Dermis blood vessel endothelial cell (primary cell): ENCODE results near the gene ITPR2. TPM values are rescaled to one million over a fixed set of nuclear protein-coding genes. Genes with fewer than 3 reads are reported as not detected.
A peak's percentile ranks its signal among the peaks of the same experiment; 100 is the strongest.

ENCODE experiments used
- DNase-seq: peaks from one replicate; pipeline ENCODE4 v3.0.0; 2010
- total RNA-seq: library from RNA; depleted of rRNA; stranded (reverse); fragments of >200 nt; gene quantifications from 2 replicates; pipeline ENCODE4 v1.2.3, GENCODE V29; 2014

The ITPR2 gene
- total RNA-seq, 1 donor from 2014 or later: 43.2 TPM

DNA sequence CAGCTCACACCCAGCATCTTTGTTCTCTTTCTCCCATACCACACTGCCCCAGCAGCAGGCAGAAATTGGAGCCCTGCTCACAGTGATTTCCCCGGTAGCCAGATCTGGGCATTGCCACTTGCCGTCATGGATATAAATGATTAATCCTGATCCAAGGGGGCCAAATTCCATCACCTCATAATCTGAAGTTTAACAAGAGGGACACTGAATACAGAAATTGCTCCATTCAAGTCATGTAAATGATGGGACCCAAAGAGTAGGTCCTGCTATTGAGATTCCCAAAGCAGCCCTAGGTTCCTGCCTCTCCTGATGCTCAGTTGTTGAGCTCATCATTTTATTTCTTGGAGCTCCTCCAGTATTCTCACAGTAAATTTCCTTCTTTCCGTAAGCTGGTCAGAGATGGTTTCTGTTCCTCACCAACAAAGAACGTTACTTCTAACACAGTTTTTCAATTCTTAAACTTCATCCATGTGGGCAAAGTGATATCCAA, 11.7 kb downstream of the ITPR2 start:
- DNase-seq: peak; percentile 55

DNA sequence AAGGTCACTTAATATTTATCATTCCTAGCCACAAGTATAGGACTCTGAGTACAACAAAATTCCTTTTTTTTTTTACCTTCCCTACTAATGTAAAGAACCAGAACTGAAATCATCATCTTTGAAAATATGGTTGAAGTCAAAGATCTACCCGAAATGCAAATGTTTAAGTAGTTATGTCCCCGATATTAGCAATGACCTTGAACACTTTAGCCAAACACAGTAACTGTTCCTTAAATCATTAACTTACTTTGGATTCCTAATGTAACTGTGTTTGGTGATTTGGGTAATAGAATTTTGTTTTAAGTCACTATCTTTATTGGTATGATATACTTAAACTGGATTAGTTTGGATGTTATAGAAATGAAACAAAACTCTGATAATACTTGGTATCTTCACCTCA, 14.4 kb downstream of the ITPR2 start:
- no peak for DNase-seq

DNA sequence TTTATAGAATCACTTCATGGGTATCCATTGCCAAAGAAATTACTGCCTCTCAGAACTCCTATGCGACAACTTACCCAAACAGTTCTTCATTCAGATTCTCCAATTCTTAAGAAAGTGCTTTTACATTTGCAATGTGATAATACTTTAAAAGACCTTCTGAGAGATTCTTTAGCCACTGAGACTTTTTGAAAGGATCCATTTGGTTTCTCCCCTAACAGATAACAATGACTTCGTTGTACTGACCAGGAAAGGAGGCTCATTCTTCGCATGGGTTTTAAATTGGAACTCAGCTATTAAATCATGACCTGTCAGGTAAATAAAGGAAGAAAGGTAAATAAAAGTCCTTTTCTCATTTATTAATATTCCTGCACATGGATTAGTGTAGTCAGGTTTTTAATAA, 14.8 kb downstream of the ITPR2 start:
- DNase-seq: no peak

DNA sequence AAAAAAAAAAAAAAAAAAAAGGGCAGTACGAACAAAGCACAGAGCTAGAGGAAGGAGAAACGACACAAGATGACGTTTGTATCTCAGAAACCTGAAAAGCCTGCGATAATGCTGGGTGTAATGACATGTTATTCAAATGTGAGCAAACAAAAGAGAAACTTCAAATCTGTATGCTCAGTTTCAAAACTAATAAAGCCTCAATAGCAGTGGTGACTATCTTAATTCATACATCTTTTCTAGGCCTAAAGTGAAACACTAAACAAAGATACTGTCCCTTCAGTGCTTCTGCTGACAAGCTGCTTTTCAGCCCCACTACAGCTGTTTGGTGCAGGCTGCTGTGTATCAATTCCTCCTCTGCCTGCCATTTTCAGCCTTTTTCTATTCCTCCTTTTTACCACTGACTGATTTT, 15.8 kb downstream of the ITPR2 start:
- no peak for DNase-seq

DNA sequence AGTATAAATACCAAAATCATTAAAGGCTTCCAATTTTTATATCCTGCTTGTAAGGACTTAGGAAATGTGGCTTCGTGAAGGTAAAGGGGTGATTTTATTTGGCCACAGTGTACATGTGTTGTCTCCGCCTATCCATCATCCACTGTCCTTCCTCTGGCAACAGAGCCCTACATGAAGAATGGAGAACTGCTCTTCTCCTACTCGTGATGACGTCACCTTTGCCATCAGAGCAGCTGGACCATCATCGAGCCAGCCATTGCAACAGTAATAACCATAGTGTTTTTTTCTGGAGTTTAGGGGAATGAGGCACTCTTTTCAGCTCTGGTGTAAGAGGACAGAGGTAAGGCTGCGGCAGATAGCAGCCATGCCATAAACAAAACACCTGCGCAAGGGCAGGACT, 19.2 kb downstream of the ITPR2 start:
- DNase-seq: no peak

DNA sequence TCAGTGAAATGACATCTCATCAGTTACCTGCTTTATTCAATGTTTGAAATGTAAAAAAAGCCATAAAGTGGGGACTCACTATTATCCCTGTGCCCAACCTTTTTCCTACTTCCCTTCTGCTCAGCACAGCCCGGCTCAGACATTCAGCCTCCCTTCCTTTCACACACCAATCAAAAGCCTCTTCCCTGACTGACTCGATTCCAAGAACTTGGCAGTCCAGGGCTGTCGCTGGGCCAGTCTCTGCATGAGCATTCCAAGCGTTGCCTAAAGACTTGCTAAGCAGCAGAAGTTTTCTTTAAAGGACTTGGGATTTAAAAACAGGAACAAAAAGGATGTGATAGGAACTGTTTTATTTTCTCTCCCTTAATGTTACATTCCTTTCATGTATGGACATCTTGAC, 22.7 kb downstream of the ITPR2 start:
- peak; percentile 60 for DNase-seq

DNA sequence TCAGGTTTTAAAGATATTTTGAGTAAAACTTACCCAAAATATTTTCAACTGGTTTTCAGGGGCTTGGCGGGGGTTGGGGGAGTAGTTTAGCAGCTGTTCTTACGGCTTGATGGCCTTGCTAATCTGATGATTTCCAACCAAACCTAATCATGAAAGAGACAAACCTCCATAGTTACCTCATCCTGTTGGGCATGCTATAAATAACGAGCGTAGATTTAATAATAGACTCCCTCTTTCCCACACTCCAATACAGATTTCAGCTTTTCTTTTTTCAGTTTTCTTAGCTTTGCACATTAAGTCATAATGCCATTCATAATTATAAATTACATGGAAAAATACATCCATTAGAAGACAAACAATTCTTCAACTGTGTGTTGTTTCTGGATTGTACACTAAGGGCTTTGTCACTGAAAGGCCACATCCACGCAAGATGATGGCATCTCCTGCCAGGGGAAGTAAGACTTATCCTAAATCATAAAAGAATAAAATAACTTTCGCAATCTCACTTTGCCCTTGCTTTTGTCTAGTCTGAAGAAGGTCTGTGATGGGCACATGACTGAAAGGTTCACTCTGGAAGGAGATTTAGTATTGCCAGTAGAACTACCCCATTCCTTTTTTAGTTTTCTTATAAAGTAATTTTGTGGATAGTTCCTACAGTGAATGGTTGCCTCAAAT, 23.2 kb downstream of the ITPR2 start:
- no peak for DNase-seq

DNA sequence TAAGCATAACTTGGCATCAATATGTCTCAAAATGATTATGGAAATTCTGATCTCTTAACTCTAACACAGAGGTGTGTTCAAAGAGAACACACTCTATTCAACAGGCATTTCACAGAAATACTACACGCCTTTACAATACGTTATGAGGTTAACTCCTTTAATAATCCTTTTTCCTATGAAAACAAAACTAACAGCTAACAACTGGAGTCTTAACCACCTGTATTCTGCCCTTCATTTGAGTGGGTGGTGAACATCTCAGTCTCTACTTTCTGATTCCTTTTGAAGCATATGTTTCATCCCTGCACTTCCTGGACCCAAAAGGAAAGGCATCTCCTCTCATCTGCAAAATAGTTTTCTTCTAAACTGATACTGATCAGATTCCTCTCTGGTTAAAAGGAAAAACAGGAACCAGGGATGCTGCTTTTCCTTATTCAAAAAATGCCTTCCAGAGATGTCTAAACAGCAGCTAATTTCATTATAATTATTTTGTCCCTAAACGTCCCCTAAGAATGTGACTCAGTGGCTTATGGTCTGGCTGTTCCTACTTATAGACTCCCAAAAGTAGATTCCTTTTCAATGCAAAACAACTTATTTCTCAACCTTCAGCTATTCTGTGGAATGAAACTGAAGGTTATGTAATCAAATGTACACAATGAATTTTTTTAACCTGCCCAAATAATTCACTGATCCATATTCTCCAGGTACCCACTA, 24.1 kb downstream of the ITPR2 start:
- no peak for DNase-seq

DNA sequence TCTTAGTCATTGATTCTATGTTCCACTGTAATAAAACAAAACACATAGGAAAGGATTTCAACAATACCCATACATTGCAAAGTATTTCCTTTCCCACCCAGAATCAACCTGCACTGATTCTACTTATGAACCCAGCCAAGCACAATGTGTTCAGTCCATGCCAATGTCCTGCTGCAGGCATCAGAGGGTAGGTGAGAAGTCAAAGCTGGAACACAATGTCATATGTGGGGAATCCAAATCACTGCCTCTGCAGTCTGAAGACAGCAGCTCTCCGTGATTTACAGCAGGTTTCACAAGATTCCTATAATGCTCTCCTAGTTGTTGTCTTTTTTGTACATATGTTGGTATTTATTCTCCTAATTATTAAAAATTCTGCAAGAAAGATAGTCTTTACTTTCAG, 25.7 kb downstream of the ITPR2 start:
- no peak for DNase-seq

DNA sequence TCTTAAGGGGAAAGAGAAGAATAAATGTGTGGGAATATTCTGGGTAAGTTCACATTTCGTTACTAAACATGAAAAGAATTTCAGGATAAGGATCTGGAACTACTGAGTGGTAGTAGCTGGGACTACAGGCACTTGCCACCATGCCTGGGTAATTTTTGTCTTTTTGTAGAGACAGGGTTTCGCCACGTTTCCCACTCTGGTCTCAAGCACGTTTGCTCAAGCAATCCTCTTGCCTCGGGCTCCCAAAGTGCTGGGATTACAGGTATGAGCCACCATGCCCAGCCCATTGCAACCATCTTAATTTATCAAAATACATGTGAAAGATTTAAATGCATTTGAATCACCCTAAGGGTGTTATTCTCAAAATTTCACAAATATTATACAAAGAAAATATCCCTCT, 26.4 kb downstream of the ITPR2 start:
- no peak for DNase-seq

DNA sequence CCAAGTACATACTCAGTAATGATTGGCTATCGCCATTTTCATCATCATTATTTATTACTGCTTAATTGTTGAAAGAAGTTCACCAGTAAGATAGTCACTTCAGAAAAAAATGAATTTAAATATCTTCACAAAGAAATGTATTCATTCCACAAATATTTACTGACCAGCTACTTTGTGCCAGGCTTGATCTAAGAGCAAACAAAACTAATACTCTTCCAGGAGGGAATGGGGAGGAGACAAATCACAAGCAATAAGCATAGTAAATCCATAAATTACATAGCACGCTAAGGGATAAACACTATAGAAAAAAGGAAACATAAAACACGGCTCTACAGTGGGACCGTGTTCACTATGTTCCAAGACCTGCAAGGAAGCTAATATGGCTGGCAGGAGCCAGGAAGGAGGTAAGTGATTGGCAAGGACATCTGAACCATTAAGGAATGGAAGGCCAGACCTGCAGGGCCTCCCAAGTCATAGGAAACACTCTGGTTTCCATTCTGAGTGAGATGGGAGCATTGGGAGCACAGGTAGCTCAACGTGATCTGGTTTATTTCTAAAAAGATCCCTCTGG, 27.5 kb downstream of the ITPR2 start:
- no peak for DNase-seq

DNA sequence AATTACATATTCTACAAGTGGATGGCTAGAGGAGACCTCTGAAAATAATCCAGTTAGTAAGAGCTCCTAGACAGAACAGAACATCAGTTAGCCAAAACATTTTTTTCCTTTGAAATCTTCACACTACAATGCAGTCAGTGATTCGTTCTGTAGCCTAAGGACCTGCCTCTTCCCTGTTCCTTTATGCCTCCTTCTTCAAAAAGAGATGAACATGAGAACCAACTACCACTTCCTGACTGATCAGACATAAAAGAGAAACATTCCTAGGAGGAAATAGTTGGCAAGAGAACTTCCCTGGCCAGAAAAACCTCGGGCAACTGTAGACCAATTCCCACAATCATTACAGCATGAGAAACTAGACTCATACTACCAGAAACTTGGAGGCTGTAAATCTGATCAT, 29.4 kb downstream of the ITPR2 start:
- no peak for DNase-seq

DNA sequence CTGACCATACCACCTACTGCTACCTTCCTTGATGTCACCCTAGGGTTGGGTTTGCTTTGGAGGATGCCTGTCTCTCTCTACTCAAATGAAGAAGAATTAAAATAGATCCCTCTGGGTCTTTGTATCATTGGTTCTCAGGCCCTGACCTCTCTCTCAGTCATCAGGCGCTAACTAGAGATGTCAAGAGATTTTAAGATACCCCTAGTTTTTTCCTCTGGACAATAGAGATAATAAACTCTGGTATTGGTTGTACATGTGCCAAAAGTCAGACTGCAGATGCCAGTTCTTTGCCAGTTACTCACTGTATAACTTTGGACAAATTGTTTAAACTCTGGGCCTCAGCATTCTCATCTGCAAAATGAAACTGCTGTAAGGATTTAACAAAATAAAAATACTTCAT, 31.5 kb downstream of the ITPR2 start:
- DNase-seq: no peak

DNA sequence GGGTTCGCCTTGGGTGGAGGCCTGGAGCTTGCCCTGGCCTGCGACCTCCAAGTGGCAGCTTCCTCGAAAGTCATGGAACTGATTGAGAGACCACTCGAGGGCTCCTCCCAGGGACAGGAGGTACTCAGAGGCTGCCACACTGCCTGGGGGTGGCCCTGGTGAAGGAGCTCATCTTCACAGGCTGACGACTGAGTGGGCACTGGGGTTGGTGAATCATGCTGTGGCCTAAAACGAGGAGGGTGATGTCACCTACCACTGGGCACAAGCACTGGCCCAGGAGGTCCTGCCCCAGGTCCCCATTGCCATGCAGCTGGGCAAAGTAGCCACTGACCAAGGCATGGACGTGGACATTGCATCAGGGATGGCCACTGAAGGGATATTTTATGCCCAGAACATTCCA, 32.1 kb downstream of the ITPR2 start:
- DNase-seq: no peak

DNA sequence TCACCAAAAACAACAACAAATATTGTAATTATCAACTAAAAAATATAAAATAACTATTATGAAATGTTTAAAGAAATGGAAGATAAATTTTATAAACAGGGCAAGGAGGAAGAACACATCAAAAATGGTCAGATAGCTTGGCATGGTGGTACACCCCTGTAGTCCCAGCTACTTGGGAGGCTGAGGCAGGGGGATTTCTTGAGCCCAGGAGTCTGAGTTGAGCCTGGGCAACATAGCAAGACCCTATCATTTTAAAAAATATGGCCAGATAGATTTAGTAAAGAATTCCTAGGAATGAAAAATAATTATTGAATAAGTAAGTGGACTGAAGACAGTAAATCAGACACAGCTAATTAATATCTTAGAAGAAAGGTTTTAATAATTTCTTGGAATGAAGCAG, 32.6 kb downstream of the ITPR2 start:
- no peak for DNase-seq

DNA sequence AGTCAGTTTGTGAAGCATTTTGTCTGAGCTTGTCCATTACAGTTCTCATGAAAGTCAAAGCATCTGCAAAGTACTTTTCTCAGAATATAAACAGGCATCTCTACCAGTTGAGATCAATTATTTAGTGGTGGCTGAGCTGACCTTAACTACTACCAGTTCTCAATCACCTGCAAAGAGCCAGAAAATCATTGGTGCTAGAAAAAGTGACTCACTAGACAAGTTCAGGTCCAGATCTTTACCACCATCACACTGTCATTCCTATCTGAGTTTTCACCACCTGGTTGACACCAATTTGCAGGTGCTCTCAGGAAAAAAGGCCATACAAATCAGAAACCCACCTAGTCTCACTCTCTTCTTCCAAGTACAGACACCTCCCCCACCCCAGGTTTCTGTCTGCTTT, 33.3 kb downstream of the ITPR2 start:
- no peak for DNase-seq

DNA sequence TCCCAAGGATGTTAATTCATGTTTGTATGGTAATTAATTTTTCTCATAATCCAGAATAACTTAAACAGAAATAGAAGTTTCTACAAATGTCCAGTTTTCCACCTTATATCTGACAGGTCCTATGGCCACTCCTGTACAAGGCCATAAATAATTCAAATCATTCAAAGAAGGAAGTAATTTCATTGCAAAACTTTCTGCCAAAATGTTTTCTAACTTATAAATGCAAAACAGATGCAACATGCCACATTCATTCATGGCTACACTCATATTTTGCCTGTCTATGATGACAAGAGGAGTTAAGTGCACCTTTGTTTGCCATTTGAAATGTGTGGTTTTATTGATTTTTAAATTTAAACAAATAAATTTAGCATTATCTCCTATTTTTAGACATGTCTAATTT, 34.4 kb downstream of the ITPR2 start:
- no peak for DNase-seq

DNA sequence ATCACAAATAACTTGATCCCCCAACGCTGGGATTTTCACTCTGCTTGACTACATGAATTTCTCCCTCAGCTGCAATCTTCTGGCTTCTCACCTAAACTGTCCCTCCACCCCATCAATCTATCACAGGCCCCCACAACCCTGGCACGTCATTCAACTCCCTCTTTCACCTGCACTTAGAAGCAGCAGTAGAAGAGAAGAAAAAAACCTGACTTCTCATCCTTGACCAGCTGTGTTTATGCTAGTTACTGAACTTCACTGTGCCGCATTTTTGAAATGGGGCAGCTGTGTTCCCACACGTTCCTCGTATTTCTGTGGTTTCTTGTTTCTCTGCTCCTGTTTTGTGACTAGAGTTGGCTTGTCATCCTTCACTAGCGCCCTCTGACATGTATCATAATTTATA, 35.0 kb downstream of the ITPR2 start:
- DNase-seq: no peak

DNA sequence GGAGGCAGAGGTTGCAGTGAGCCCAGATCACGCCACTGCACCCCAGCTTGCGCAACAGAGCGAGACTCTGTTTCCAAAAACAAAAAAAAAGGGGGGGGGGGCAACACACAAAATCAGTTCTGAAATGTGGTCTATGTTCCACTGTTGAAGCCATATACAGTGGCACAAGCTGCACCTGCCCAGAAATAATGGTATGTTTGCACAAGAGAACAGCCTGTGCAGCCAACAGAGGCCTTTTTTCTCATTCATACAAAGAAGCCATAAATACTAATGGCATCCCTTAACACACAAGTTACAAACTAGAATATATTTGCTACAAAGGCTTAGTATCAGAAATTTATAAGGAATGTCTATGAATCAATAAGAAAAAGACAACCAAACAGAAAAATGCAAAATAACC, 37.1 kb downstream of the ITPR2 start:
- no peak for DNase-seq

DNA sequence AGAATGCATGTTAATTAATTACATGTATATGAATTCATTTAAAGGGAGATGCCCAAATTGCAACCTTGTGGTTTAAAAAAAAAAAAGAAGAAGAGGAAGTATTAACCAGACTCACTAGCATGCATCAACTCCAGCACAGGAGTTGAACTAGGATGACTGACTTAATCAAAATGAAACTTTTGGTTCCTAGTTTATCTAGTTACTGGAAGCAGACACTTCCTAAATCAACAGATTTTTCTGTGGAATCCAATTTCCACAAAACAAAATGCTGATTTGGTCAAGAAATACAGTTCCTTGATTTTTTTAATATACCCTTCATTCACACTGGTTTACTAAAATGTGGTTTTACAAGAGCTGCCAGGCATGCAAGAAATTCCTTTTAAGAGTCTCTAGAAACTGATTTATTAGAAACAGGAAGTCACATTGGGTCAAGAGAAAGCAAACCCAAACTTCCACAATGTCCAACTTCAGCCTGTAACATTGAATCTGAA, 41.6 kb downstream of the ITPR2 start:
- DNase-seq: no peak

DNA sequence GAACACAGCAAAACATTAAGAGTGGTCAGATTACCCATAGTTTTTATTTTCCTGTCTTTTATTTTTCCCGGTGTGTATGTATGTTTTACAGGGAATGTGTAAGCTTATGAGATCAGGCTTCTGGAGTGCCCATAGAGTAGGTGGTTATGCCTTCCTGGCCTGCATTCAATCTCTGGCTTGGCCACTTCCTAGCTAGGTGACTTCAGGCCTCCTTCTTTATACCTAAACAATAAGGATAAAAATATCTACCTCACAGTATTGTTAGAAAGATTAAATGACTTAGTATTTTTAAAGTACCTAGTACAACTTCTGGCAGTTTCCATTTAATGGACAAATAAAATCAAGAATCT, 42.4 kb downstream of the ITPR2 start:
- peak; percentile 40 for DNase-seq

DNA sequence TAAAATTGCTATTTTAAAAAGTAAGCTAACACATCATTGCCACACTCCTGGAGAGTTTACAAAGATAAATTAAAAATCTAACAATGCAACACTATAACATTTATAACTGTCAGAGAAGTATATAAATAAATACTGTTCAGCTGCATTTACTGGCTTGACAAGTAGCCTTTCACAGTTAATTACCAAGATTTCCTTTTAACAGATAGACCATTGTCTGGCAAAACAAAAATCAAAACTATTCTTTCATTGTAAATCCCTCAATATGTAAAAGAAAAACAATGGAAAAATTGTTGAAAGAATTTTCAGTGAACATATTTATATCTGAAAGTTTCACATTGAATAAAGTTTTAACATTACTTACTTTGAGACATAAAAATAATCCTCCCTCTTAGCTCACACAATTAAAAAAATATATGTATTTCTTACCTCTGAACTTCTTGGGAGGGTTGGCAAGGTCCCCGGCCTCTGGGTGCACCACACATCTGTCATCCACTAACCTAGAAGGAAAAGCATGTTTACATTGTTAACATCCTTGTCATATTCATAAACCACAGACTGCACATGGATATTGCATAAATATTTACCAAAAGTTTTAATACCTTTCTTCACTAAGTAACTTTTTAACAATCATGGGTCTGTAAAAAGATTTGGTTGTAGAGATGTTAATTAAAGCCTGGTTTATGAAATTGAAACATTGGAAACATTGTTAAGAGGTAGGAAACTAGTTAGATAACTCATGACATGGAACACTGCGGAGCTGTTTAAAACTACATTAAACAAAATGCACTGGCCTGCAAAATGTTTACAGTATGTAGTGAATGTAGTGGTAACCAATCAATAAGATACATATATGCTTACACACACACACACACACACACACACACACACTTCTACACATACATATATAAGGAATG, 43.0 kb downstream of the ITPR2 start:
- DNase-seq: peak; percentile 20
